Astrocyte (in vitro differentiated cells and primary cell): ENCODE results near the gene ABCB8. TPM values are rescaled to one million over a fixed set of nuclear protein-coding genes. Genes with fewer than 3 reads are reported as not detected.

Experiments
- DNase-seq: peaks from one replicate; pipeline ENCODE4 v3.0.0-alpha.2; 2010; ENCODE audit warnings: low read depth
- FAIRE-seq: peaks from 2 replicates; lab custom pipeline; 2011; peaks lifted over from hg19 to GRCh38; lab: Jason Lieb, UNC
- H2AFZ ChIP-seq: 2 replicates; pipeline ENCODE4 v1.6.0; 2012; ENCODE audit warnings: low read depth, low read length, inconsistent platforms
- H3K27ac ChIP-seq: 2 replicates; pipeline ENCODE4 v1.5.1; 2011; ENCODE audit warnings: low read depth, low read length, inconsistent platforms
- H3K27me3 ChIP-seq: 2 replicates; pipeline ENCODE4 v1.6.0; 2011; ENCODE audit warnings: low read length, inconsistent platforms; ENCODE audit not compliant: insufficient read depth
- H3K36me3 ChIP-seq: 2 replicates; pipeline ENCODE4 v1.5.1; 2011; ENCODE audit warnings: low read length, inconsistent platforms; ENCODE audit not compliant: insufficient read depth
- H3K4me1 ChIP-seq: 2 replicates; pipeline ENCODE4 v1.5.1; 2011; ENCODE audit warnings: low read length, inconsistent platforms; ENCODE audit not compliant: insufficient read depth
- H3K4me2 ChIP-seq: 2 replicates; pipeline ENCODE4 v1.6.0; 2012; ENCODE audit warnings: low read length, inconsistent platforms
- H3K4me3 ChIP-seq: 2 replicates; pipeline ENCODE4 v1.5.1; 2011; ENCODE audit warnings: low read depth, mild to moderate bottlenecking, low read length, inconsistent platforms; ENCODE audit not compliant: insufficient read depth
- H3K79me2 ChIP-seq: 2 replicates; pipeline ENCODE4 v1.6.0; 2012; ENCODE audit warnings: mild to moderate bottlenecking, low read length, inconsistent platforms; ENCODE audit not compliant: insufficient read depth
- H3K9ac ChIP-seq: 2 replicates; pipeline ENCODE4 v1.6.0; 2012; ENCODE audit warnings: mild to moderate bottlenecking, low read length, inconsistent platforms
- H3K9me3 ChIP-seq: 2 replicates; pipeline ENCODE4 v1.5.1; 2012; ENCODE audit warnings: low read depth, mild to moderate bottlenecking, low read length, inconsistent platforms; ENCODE audit not compliant: insufficient read depth
- H4K20me1 ChIP-seq: 2 replicates; pipeline ENCODE4 v1.6.0; 2012; ENCODE audit warnings: low read length, inconsistent platforms; ENCODE audit not compliant: insufficient read depth
- H3K27ac Mint-ChIP-seq: one replicate; pipeline ENCODE4 v1.8.0; 2021; ENCODE audit warnings: mild to moderate bottlenecking, mixed read lengths; ENCODE audit not compliant: unreplicated experiment
- H3K27me3 Mint-ChIP-seq: one replicate; pipeline ENCODE4 v1.8.0; 2021; ENCODE audit warnings: low read depth, mixed read lengths; ENCODE audit not compliant: unreplicated experiment
- H3K36me3 Mint-ChIP-seq: one replicate; pipeline ENCODE4 v1.8.0; 2021; ENCODE audit warnings: low read depth, mixed read lengths; ENCODE audit not compliant: unreplicated experiment
- H3K4me1 Mint-ChIP-seq: one replicate; pipeline ENCODE4 v1.8.0; 2021; ENCODE audit warnings: low read depth, mixed read lengths; ENCODE audit not compliant: unreplicated experiment
- H3K4me3 Mint-ChIP-seq: one replicate; pipeline ENCODE4 v1.8.0; 2021; ENCODE audit warnings: mild to moderate bottlenecking, moderate library complexity, mixed read lengths; ENCODE audit not compliant: unreplicated experiment
- H3K9me3 Mint-ChIP-seq: one replicate; pipeline ENCODE4 v1.8.0; 2021; ENCODE audit warnings: mild to moderate bottlenecking, mixed read lengths; ENCODE audit not compliant: unreplicated experiment
- CTCF ChIP-seq: IDR thresholded peaks from 2 replicates; pipeline ENCODE4 v1.5.1; 2011; ENCODE audit warnings: low read depth, mild to moderate bottlenecking, inconsistent platforms, low read length, moderate library complexity; ENCODE audit not compliant: insufficient read depth
- EZH2 ChIP-seq: IDR thresholded peaks from 2 replicates; pipeline ENCODE4 v1.6.1; 2012; ENCODE audit warnings: mild to moderate bottlenecking, low read length, inconsistent platforms; ENCODE audit not compliant: insufficient read depth
- total RNA-seq: library from RNA; stranded (reverse); gene quantifications from 2 replicates; pipeline ENCODE4 v1.2.1, GENCODE V29; 2021

Gene ABCB8
- total RNA-seq, 1 donor from 2014 or later: 53.3 TPM

- H3K9me3 Mint-ChIP-seq: no peaks in the 10 kb centered on the region
- H2AFZ ChIP-seq: peak overlapping the region; percentile 61
- H3K27ac Mint-ChIP-seq: peak overlapping the region; percentile 72
These were observed 51.8 kb downstream of the ABCB8 start for GRCh38 chr7:151080067-151080521.

GRCh38 chr7:151080522-151081169 lies 52.4 kb downstream of the ABCB8 start, which contains the start of gene FASTK:
TSS of gene FASTK (minus strand) at chr7:151080809. CDS start at chr7:151080766, 43 bp downstream.
- Histone ChIP-seq H3K79me2 (peaks cover 44% of the 10 kb centered on the region), H2AFZ (peak within 1 kb of the TSS; percentile 61), H3K4me3 (peak within 1 kb of the TSS; percentile 85), H3K9ac (peak within 1 kb of the TSS; percentile 95), H3K4me1 (peaks cover 37% of the 10 kb centered on the region), H3K4me2 (peak within 1 kb of the TSS; percentile 87), H3K27ac (peak within 1 kb of the TSS; percentile 89), H3K27me3 (no peaks in the 10 kb centered on the region), H3K9me3 (no peaks in the 10 kb centered on the region), H4K20me1 (peaks cover 43% of the 10 kb centered on the region), H3K36me3 (peaks cover 4% of the 10 kb centered on the region)
- TF ChIP-seq CTCF (no peak), EZH2 (no peak)
- Mint-ChIP-seq H3K4me3 (peak within 1 kb of the TSS; percentile 96), H3K36me3 (peaks cover 7% of the 10 kb centered on the region), H3K27me3 (no peaks in the 10 kb centered on the region), H3K27ac (peak within 1 kb of the TSS; percentile 72), H3K9me3 (no peaks in the 10 kb centered on the region), H3K4me1 (peaks cover 20% of the 10 kb centered on the region)
- FAIRE-seq (no peak), DNase-seq (peak; percentile 79)

More at GRCh38 chr7:151080067-151080521, 51.8 kb downstream of the ABCB8 start:
- DNase-seq (no peak), FAIRE-seq (no peak)
- Mint-ChIP-seq H3K36me3 (peaks cover 7% of the 10 kb centered on the region), H3K4me1 (peaks cover 20% of the 10 kb centered on the region), H3K27me3 (no peaks in the 10 kb centered on the region), H3K4me3 (peak overlapping the region; percentile 96)
- Histone ChIP-seq H3K27me3 (no peaks in the 10 kb centered on the region), H3K36me3 (peaks cover 9% of the 10 kb centered on the region), H3K9me3 (no peaks in the 10 kb centered on the region), H3K9ac (peak overlapping the region; percentile 95), H4K20me1 (peaks cover 48% of the 10 kb centered on the region), H3K4me3 (peak overlapping the region; percentile 85), H3K4me1 (peaks cover 34% of the 10 kb centered on the region), H3K27ac (peak overlapping the region; percentile 89), H3K4me2 (peak overlapping the region; percentile 87), H3K79me2 (peaks cover 44% of the 10 kb centered on the region)
- TF ChIP-seq CTCF (no peak), EZH2 (no peak)
